HepG2 (cell line): ENCODE measurements around the gene PLA2G4B. TPM values are rescaled to one million over a fixed set of nuclear protein-coding genes. Genes with fewer than 3 reads are reported as not detected.

Experiments
- ATAC-seq: fragments of 200-7000 bp; cut with Tn5 transposase; 3 replicates; pipeline ENCODE4 v1.9.1; 2020; ENCODE audit warnings: mild to moderate bottlenecking, moderate library complexity
- BruUV-seq: library from RNA; stranded (reverse); fragments of 400-500 nt; replicated peaks from 2 replicates; lab custom pipeline; 2021; lab: Mats Ljungman, UMichigan
- CTCF ChIA-PET: fragments of 300-600 bp; formaldehyde crosslinking; extraction: SDS; loops from one replicate; lab custom pipeline; 2021; ENCODE audit warnings: low total read pairs, inconsistent platforms, low intra/inter-chr PET ratio; lab: Yijun Ruan, JAX
- POLR2A ChIA-PET: fragments of 350-600 bp; sonication (Branson Sonifier 250); formaldehyde crosslinking; loops from one replicate; lab custom pipeline; 2020; ENCODE audit warnings: antibody characterized with exemption, inconsistent platforms; lab: Yijun Ruan, JAX
- DNase-seq: peaks from one replicate; pipeline ENCODE4 v3.0.0-alpha.2; 2015; ENCODE audit warnings: low spot score
- FAIRE-seq: peaks from 3 replicates; lab custom pipeline; 2011; peaks lifted over from hg19 to GRCh38; lab: Jason Lieb, UNC
- H2AFZ ChIP-seq: one replicate; pipeline ENCODE4 v1.6.1; 2011; ENCODE audit warnings: low read length, inconsistent platforms
- H3K27ac ChIP-seq: fragments of 300-600 bp; 3 replicates; pipeline ENCODE4 v1.8.0; 2011; ENCODE audit warnings: mixed run types, mild to moderate bottlenecking, mixed read lengths, low read length, inconsistent platforms; ENCODE audit not compliant: insufficient read depth; ENCODE audit errors: extremely low read length
- H3K27me3 ChIP-seq, 2 experiments: fragments of 200-600 bp in 1 of 2; 2 replicates in 1 of 2; 3 replicates in 1 of 2; pipeline versions ENCODE4 v1.6.0 to v1.8.0; 2011; ENCODE audit warnings: low read length in 2 of 2, mild to moderate bottlenecking in 2 of 2, moderate library complexity in 2 of 2, inconsistent platforms in 1 of 2; ENCODE audit not compliant: insufficient read depth in 2 of 2, control insufficient read depth in 1 of 2
- H3K36me3 ChIP-seq, 2 experiments: fragments of 200-600 bp in 1 of 2; replicated peaks in 1 of 2; 2 replicates in 1 of 2; 3 replicates in 1 of 2; pipeline versions ENCODE4 v1.5.1 to v1.8.0; 2011; ENCODE audit warnings: low read length in 2 of 2, inconsistent platforms in 1 of 2; ENCODE audit not compliant: insufficient read depth in 2 of 2, control insufficient read depth in 1 of 2
- H3K4me1 ChIP-seq: 2 replicates; pipeline ENCODE4 v1.5.1; 2012; ENCODE audit warnings: low read length, inconsistent platforms; ENCODE audit not compliant: insufficient read depth
- H3K4me2 ChIP-seq: 2 replicates; pipeline ENCODE4 v1.6.0; 2011; ENCODE audit warnings: low read depth, low read length, inconsistent platforms
- H3K4me3 ChIP-seq, 3 experiments: fragments of 200-600 bp in 1 of 3; sonication (generic), shearing (Covaris generic) in 1 of 3; replicated peaks in 1 of 3; 2 replicates each; pipeline ENCODE4 v1.5.1; 2011 to 2016; ENCODE audit warnings: low read length in 3 of 3, inconsistent platforms in 2 of 3, low read depth in 2 of 3, mild to moderate bottlenecking in 2 of 3, control low read depth in 1 of 3, mixed read lengths in 1 of 3; ENCODE audit not compliant: insufficient read depth in 1 of 3
- H3K79me2 ChIP-seq: one replicate; pipeline ENCODE4 v1.6.1; 2011; ENCODE audit warnings: low read length, inconsistent platforms; ENCODE audit not compliant: insufficient read depth
- H3K9ac ChIP-seq: 2 replicates; pipeline ENCODE4 v1.6.0; 2011; ENCODE audit warnings: mild to moderate bottlenecking, low read depth, low read length, inconsistent platforms; ENCODE audit not compliant: insufficient read depth
- H3K9me3 ChIP-seq: 2 replicates; pipeline ENCODE4 v1.5.1; 2012; ENCODE audit warnings: mild to moderate bottlenecking, low read length
- H4K20me1 ChIP-seq: 2 replicates; pipeline ENCODE4 v1.6.0; 2011; ENCODE audit warnings: inconsistent platforms, mild to moderate bottlenecking, low read length, moderate library complexity; ENCODE audit not compliant: insufficient read depth
- FOXK1 ChIP-seq: sonication (generic); formaldehyde crosslinking; IDR thresholded peaks from 2 replicates; pipeline ENCODE4 v1.4.0; 2020; ENCODE audit warnings: low read depth, missing genetic modification reagents, borderline replicate concordance
- GTF3A ChIP-seq: sonication (generic); formaldehyde crosslinking; conservative IDR thresholded peaks from 2 replicates; pipeline ENCODE4 v1.4.0; 2020; ENCODE audit warnings: mild to moderate bottlenecking, missing genetic modification reagents
- PHF8 ChIP-seq: sonication (generic); formaldehyde crosslinking; IDR thresholded peaks from 2 replicates; pipeline ENCODE4 v1.5.0; 2020; ENCODE audit warnings: missing genetic modification reagents
- SRSF9 ChIP-seq: fragments of 200-400 bp; formaldehyde crosslinking; IDR thresholded peaks from 2 replicates; pipeline ENCODE4 v1.6.1; 2018; ENCODE audit warnings: borderline replicate concordance, mild to moderate bottlenecking, low read depth, low read length; ENCODE audit not compliant: insufficient read depth, poor library complexity, severe bottlenecking
- ZMYM2 ChIP-seq: sonication (generic); formaldehyde crosslinking; IDR thresholded peaks from 2 replicates; pipeline ENCODE4 v1.8.0; 2022; ENCODE audit warnings: mild to moderate bottlenecking, missing genetic modification reagents
- ZNF296 ChIP-seq: sonication (generic); formaldehyde crosslinking; conservative IDR thresholded peaks from 2 replicates; pipeline ENCODE4 v1.5.0; 2020; ENCODE audit warnings: mild to moderate bottlenecking, missing genetic modification reagents
- ZNF598 ChIP-seq: sonication (generic); formaldehyde crosslinking; IDR thresholded peaks from 2 replicates; pipeline ENCODE4 v1.5.1; 2020; ENCODE audit warnings: mild to moderate bottlenecking, missing genetic modification reagents, borderline replicate concordance
- WGBS: methylation state at CpG from one replicate; pipeline ENCODE4 v1.1.6; 2017; ENCODE audit warnings: low lambda C conversion rate; 5-methylcytosine and 5-hydroxymethylcytosine counted together
- in situ Hi-C: cut with HindIII; loops from 2 replicates; pipeline ENCODE4 v1.10.0; 2017; ENCODE audit warnings: low pct_unique_long_range_greater_than_20kb; ENCODE audit not compliant: extremely low pct_ligation_motif_present
- intact Hi-C: fragments of 100-400 bp; cut with micrococcal nuclease; formaldehyde crosslinking; loops from one replicate; pipeline ENCODE4 v1.10.0; 2022; ENCODE audit not compliant: unreplicated experiment
- polyA plus RNA-seq, 8 experiments: library from polyadenylated mRNA; depleted of rRNA in 3 of 8; stranded (reverse) in 7 of 8; unstranded in 1 of 8; fragments of >200 nt; fragmentation: Illumina TruSeq in 4 of 8; extraction: Trizol in 4 of 8; gene quantifications; 2 replicates each; pipeline versions ENCODE4 v1.2.1 to v1.2.3, GENCODE V29; 2011 to 2016; ENCODE audit warnings: low read depth in 4 of 8, missing spikeins in 1 of 8, mixed read lengths in 1 of 8; ENCODE audit not compliant: insufficient read depth in 1 of 8
- total RNA-seq, 5 experiments: library from RNA; depleted of rRNA; stranded (reverse); fragments of >200 nt; fragmentation: Illumina TruSeq; extraction: Trizol; gene quantifications; 2 replicates each; pipeline ENCODE4 v1.2.3, GENCODE V29; 2016; ENCODE audit warnings: low read depth in 1 of 5
- TF ChIP-seq, protein P1 (sequence below): sonication (generic); formaldehyde crosslinking; IDR thresholded peaks from 2 replicates; pipeline ENCODE4 v1.8.0; 2022; ENCODE audit warnings: missing genetic modification reagents, mild to moderate bottlenecking, borderline replicate concordance
- TF ChIP-seq, protein P2 (sequence below): sonication (generic); formaldehyde crosslinking; IDR thresholded peaks from 2 replicates; pipeline ENCODE4 v1.8.1; 2022; ENCODE audit warnings: low read depth, mild to moderate bottlenecking, missing genetic modification reagents
- TF ChIP-seq, protein P3 (sequence below): IDR thresholded peaks from 2 replicates; pipeline ENCODE4 v1.4.0; 2020; ENCODE audit warnings: mild to moderate bottlenecking, missing genetic modification reagents
- TF ChIP-seq, protein P4 (sequence below): fragments of 450-650 bp; IDR thresholded peaks from 2 replicates; pipeline ENCODE4 v1.6.1; 2017; ENCODE audit warnings: mild to moderate bottlenecking

PLA2G4B gene
- total and polyA plus RNA-seq, 2 of the 13 experiments (the other 11 are each of a cell fraction or from before 2014, with no cell fraction given), result 5.1 to 8.0 TPM

DNA sequence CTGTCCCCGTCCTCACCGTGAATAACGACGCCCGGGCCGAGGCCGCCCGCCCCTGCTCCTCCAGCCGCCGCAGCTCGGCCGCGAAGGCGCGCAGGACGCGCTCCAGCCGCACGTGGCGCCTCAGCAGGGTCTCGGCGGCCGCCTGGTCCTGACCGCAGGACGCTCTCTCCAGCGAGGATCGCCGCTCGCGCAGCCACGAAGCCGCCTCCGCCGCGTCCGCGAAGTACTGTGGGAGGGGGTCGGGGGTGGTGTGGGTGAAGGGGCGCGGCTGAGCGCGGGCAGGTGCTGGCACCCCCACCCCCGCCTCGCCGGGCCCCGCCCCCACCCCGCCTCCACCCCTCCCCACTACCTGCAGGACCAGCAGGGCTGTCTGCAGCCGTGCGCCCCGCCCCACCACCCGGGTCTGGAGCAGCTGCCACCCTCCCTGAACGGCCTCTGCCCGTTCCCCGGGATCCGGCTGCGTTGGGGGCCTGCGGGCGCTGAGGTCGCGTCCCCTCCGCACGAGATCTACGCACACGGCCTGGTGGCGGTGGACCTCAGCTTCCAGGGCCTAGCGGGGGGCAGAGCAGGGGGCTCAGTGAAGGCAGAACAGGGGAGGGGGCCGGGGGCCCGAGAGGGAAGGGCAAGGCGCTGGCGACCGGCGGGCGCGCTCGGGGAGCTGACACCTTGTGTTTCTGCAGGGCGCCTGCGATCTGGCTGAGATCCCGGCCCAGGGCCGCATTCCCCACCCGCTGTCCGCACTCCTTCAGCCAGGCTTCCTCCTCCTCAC is 43.5 kb downstream of the PLA2G4B start:
- TF ChIP-seq ZMYM2 (CRISPR knock-in tag) (no peak), ZNF598 (CRISPR knock-in tag) (no peak), FOXK1 (CRISPR knock-in tag) (no peak), PHF8 (CRISPR knock-in tag) (no peak), ZNF296 (no peak), SRSF9 (no peak), GTF3A (CRISPR knock-in tag) (no peak)
- TF ChIP-seq, protein P1, sequence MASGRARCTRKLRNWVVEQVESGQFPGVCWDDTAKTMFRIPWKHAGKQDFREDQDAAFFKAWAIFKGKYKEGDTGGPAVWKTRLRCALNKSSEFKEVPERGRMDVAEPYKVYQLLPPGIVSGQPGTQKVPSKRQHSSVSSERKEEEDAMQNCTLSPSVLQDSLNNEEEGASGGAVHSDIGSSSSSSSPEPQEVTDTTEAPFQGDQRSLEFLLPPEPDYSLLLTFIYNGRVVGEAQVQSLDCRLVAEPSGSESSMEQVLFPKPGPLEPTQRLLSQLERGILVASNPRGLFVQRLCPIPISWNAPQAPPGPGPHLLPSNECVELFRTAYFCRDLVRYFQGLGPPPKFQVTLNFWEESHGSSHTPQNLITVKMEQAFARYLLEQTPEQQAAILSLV (CRISPR knock-in tag), result no peak
- TF ChIP-seq, protein P2, sequence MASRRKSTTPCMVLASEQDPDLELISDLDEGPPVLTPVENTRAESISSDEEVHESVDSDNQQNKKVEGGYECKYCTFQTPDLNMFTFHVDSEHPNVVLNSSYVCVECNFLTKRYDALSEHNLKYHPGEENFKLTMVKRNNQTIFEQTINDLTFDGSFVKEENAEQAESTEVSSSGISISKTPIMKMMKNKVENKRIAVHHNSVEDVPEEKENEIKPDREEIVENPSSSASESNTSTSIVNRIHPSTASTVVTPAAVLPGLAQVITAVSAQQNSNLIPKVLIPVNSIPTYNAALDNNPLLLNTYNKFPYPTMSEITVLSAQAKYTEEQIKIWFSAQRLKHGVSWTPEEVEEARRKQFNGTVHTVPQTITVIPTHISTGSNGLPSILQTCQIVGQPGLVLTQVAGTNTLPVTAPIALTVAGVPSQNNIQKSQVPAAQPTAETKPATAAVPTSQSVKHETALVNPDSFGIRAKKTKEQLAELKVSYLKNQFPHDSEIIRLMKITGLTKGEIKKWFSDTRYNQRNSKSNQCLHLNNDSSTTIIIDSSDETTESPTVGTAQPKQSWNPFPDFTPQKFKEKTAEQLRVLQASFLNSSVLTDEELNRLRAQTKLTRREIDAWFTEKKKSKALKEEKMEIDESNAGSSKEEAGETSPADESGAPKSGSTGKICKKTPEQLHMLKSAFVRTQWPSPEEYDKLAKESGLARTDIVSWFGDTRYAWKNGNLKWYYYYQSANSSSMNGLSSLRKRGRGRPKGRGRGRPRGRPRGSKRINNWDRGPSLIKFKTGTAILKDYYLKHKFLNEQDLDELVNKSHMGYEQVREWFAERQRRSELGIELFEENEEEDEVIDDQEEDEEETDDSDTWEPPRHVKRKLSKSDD (CRISPR knock-in tag), result no peak
- TF ChIP-seq, protein P3, sequence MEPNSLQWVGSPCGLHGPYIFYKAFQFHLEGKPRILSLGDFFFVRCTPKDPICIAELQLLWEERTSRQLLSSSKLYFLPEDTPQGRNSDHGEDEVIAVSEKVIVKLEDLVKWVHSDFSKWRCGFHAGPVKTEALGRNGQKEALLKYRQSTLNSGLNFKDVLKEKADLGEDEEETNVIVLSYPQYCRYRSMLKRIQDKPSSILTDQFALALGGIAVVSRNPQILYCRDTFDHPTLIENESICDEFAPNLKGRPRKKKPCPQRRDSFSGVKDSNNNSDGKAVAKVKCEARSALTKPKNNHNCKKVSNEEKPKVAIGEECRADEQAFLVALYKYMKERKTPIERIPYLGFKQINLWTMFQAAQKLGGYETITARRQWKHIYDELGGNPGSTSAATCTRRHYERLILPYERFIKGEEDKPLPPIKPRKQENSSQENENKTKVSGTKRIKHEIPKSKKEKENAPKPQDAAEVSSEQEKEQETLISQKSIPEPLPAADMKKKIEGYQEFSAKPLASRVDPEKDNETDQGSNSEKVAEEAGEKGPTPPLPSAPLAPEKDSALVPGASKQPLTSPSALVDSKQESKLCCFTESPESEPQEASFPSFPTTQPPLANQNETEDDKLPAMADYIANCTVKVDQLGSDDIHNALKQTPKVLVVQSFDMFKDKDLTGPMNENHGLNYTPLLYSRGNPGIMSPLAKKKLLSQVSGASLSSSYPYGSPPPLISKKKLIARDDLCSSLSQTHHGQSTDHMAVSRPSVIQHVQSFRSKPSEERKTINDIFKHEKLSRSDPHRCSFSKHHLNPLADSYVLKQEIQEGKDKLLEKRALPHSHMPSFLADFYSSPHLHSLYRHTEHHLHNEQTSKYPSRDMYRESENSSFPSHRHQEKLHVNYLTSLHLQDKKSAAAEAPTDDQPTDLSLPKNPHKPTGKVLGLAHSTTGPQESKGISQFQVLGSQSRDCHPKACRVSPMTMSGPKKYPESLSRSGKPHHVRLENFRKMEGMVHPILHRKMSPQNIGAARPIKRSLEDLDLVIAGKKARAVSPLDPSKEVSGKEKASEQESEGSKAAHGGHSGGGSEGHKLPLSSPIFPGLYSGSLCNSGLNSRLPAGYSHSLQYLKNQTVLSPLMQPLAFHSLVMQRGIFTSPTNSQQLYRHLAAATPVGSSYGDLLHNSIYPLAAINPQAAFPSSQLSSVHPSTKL (CRISPR knock-in tag), result no peak
- TF ChIP-seq, protein P4, sequence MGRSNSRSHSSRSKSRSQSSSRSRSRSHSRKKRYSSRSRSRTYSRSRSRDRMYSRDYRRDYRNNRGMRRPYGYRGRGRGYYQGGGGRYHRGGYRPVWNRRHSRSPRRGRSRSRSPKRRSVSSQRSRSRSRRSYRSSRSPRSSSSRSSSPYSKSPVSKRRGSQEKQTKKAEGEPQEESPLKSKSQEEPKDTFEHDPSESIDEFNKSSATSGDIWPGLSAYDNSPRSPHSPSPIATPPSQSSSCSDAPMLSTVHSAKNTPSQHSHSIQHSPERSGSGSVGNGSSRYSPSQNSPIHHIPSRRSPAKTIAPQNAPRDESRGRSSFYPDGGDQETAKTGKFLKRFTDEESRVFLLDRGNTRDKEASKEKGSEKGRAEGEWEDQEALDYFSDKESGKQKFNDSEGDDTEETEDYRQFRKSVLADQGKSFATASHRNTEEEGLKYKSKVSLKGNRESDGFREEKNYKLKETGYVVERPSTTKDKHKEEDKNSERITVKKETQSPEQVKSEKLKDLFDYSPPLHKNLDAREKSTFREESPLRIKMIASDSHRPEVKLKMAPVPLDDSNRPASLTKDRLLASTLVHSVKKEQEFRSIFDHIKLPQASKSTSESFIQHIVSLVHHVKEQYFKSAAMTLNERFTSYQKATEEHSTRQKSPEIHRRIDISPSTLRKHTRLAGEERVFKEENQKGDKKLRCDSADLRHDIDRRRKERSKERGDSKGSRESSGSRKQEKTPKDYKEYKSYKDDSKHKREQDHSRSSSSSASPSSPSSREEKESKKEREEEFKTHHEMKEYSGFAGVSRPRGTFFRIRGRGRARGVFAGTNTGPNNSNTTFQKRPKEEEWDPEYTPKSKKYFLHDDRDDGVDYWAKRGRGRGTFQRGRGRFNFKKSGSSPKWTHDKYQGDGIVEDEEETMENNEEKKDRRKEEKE, result no peak
- H3K4me1 ChIP-seq, result peaks cover 9% of the 10 kb centered on the region; the same call in 1 of the 2 replicates
- CTCF ChIA-PET, result no interaction called here
- FAIRE-seq, result no peak
- H3K4me2 ChIP-seq, result no peak overlapping the region
- no peak for DNase-seq
- H3K79me2 ChIP-seq, result no peaks in the 10 kb centered on the region
- H3K9me3 ChIP-seq, result no peaks in the 10 kb centered on the region
- intact Hi-C loops, result no loop called here
- BruUV-seq, result no TSS peak
- H4K20me1 ChIP-seq, result 0 out of 2 replicates have a peak, but pooled peaks cover 3% of the 10 kb centered on the region
- no peak overlapping the region for H3K4me3 ChIP-seq
- no peak for ATAC-seq
- H2AFZ ChIP-seq, result no peak overlapping the region
- no peak overlapping the region for H3K9ac ChIP-seq
- 77% methylated on average over 31 of the region's 81 CpGs for WGBS
- POLR2A ChIA-PET, result interaction anchor here (1.4 kb wide), 1 partner anchor 10 kb away, joined by 3 read pairs; no protein-coding TSS in a partner anchor
- peaks cover 15 to 60% of the 10 kb centered on the region in 2 experiments; a peak in 4 of 5 replicates for H3K27me3 ChIP-seq
- in situ Hi-C loops, result no loop called here
- H3K36me3 ChIP-seq, result no peaks in the 10 kb centered on the region
- no peak overlapping the region for H3K27ac ChIP-seq
